CD4-positive, alpha-beta T cell (primary cell): ENCODE results near the gene NSD2. TPM values are rescaled to one million over a fixed set of nuclear protein-coding genes. Genes with fewer than 3 reads are reported as not detected.

Source experiments
- ATAC-seq: fragments of 200-7000 bp; cut with Tn5 transposase; one replicate; pipeline ENCODE4 v1.10.0; 2022; ENCODE audit warnings: mild to moderate bottlenecking; ENCODE audit not compliant: poor library complexity
- CTCF ChIA-PET: fragments of 350-600 bp; sonication (Branson Sonifier 250); formaldehyde crosslinking; loops from one replicate; lab custom pipeline; 2021; ENCODE audit warnings: antibody characterized with exemption, inconsistent platforms; lab: Charles Lee
- POLR2A ChIA-PET: fragments of 350-600 bp; sonication (Branson Sonifier 250); formaldehyde crosslinking; loops from one replicate; lab custom pipeline; 2021; ENCODE audit warnings: antibody characterized with exemption, inconsistent platforms; lab: Charles Lee
- DNase-seq, 14 experiments: peaks; one replicate each; pipeline ENCODE4 v3.0.0-alpha.2; 2013 to 2020; ENCODE audit warnings: mixed read lengths in 2 of 14
- H3K27ac ChIP-seq, 2 donors: one replicate each; pipeline versions ENCODE4 v1.5.1 to v1.7.0; 2013; ENCODE audit warnings: low read length in 2 of 2, low read depth in 1 of 2, mild to moderate bottlenecking in 1 of 2
- H3K27me3 ChIP-seq, 2 experiments: 1 replicate in 1 of 2; 2 replicates in 1 of 2; pipeline versions ENCODE4 v1.6.1 to v1.7.0; 2013; ENCODE audit warnings: low read length in 2 of 2, control low read depth in 1 of 2, mild to moderate bottlenecking in 1 of 2, moderate library complexity in 1 of 2; ENCODE audit not compliant: insufficient read depth in 2 of 2, control insufficient read depth in 1 of 2
- H3K36me3 ChIP-seq: one replicate; pipeline ENCODE4 v1.6.1; 2013; ENCODE audit warnings: low read length, control low read depth; ENCODE audit not compliant: insufficient read depth
- H3K4me1 ChIP-seq: one replicate; pipeline ENCODE4 v1.6.1; 2013; ENCODE audit warnings: low read length, control low read depth; ENCODE audit not compliant: insufficient read depth
- H3K4me3 ChIP-seq: one replicate; pipeline ENCODE4 v1.5.1; 2013; ENCODE audit warnings: mild to moderate bottlenecking, low read length, moderate library complexity
- H3K9me3 ChIP-seq, 2 experiments: 1 replicate in 1 of 2; 2 replicates in 1 of 2; pipeline versions ENCODE4 v1.6.1 to v1.7.0; 2013; ENCODE audit warnings: low read length in 2 of 2, mild to moderate bottlenecking in 2 of 2, control low read depth in 1 of 2, moderate library complexity in 1 of 2; ENCODE audit not compliant: control insufficient read depth in 1 of 2, insufficient read depth in 1 of 2
- H3K27ac Mint-ChIP-seq: one replicate; pipeline ENCODE4 v1.8.0; 2020; ENCODE audit warnings: mixed read lengths
- H3K27me3 Mint-ChIP-seq: one replicate; pipeline ENCODE4 v1.8.0; 2021; ENCODE audit warnings: mixed read lengths
- H3K36me3 Mint-ChIP-seq: one replicate; pipeline ENCODE4 v1.8.0; 2021; ENCODE audit warnings: low read depth, mixed read lengths
- H3K4me1 Mint-ChIP-seq: one replicate; pipeline ENCODE4 v1.8.0; 2021; ENCODE audit warnings: low read depth, mixed read lengths
- H3K4me3 Mint-ChIP-seq: one replicate; pipeline ENCODE4 v1.8.0; 2020; ENCODE audit warnings: mild to moderate bottlenecking, mixed read lengths
- H3K9me3 Mint-ChIP-seq: one replicate; pipeline ENCODE4 v1.8.0; 2020; ENCODE audit warnings: mixed read lengths
- intact Hi-C, 2 experiments: fragments of 100-400 bp; cut with DNase I in 1 of 2; cut with micrococcal nuclease in 1 of 2; formaldehyde crosslinking; loops; one replicate each; pipeline versions ENCODE4 v1.15.1 to v1.9.0; 2023 to 2025; cut with DNase I, micrococcal nuclease
- total RNA-seq, 174 experiments: library from RNA in 2 of 174; stranded (reverse) in 2 of 174; gene quantifications; one replicate each; pipeline ENCODE4 v1.2.3 and lab custom pipeline; 2021 to 2026
- TF ChIP-seq, protein P1 (sequence below): fragments of 200-600 bp; IDR thresholded peaks from one replicate; pipeline ENCODE4 v1.8.0; 2022; ENCODE audit warnings: antibody characterized with exemption, mild to moderate bottlenecking

Gene NSD2
- total RNA-seq, 2 experiments from 2014 or later: 42.4 to 45.8 TPM

DNA sequence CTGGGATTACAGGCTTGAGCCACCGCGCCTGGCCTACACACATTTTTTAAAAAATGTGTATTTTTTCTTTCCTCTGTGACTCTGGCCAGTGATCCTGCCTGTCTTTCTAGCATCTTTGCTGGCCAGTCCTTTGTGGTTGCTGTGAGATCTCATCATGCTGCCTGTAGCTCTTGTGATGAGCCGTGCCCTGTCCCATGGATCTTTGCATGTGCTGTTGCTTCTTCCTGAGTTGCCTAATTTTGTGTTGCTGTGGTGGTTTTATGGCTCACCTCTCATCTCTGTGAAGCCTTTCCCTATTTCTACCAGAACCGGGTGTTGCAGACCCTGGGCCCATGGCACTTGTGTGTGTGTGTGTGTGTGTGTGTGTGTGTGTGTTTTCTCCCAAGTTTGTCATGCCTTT is 8.3 kb downstream of the NSD2 start:
- DNase-seq (no peak), ATAC-seq (no peak)
- Histone ChIP-seq H3K9me3 (no peaks in the 10 kb centered on the region), H3K27me3 (no peaks in the 10 kb centered on the region), H3K36me3 (no peaks in the 10 kb centered on the region), H3K27ac (no peak overlapping the region), H3K4me1 (peaks cover 21% of the 10 kb centered on the region), H3K4me3 (no peak overlapping the region)
- POLR2A ChIA-PET: no interaction called here
- Mint-ChIP-seq H3K4me1 (peaks cover 44% of the 10 kb centered on the region), H3K36me3 (no peaks in the 10 kb centered on the region), H3K9me3 (no peaks in the 10 kb centered on the region), H3K4me3 (no peak overlapping the region), H3K27ac (no peak overlapping the region), H3K27me3 (no peaks in the 10 kb centered on the region)
- intact Hi-C loops: no loop called here
- TF ChIP-seq, protein P1, sequence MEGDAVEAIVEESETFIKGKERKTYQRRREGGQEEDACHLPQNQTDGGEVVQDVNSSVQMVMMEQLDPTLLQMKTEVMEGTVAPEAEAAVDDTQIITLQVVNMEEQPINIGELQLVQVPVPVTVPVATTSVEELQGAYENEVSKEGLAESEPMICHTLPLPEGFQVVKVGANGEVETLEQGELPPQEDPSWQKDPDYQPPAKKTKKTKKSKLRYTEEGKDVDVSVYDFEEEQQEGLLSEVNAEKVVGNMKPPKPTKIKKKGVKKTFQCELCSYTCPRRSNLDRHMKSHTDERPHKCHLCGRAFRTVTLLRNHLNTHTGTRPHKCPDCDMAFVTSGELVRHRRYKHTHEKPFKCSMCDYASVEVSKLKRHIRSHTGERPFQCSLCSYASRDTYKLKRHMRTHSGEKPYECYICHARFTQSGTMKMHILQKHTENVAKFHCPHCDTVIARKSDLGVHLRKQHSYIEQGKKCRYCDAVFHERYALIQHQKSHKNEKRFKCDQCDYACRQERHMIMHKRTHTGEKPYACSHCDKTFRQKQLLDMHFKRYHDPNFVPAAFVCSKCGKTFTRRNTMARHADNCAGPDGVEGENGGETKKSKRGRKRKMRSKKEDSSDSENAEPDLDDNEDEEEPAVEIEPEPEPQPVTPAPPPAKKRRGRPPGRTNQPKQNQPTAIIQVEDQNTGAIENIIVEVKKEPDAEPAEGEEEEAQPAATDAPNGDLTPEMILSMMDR: no peak
- CTCF ChIA-PET: no interaction called here

DNA sequence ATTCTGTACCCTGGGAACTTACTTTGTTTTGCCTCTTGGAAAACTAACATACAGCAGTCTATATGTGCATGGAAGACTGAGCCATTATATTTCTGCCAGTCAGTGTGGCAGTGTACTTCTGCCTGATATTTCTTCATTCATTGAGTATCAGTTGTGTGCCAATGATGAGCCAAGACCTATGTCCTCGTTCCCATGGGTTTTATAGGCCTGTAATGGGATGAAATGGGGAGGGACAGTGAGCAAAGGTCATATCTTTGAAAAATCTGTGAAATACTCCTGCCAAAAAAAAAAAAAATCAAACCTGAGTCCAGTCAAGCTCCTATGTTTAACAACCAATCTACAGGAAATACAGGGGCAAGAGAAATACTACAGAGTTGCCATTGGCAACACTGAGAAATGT is 9.1 kb downstream of the NSD2 start:
- H3K4me3 Mint-ChIP-seq: no peak overlapping the region
- no peak overlapping the region for H3K27ac ChIP-seq
- no peak for ATAC-seq
- H3K27me3 Mint-ChIP-seq: no peaks in the 10 kb centered on the region
- H3K36me3 Mint-ChIP-seq: no peaks in the 10 kb centered on the region
- H3K9me3 Mint-ChIP-seq: no peaks in the 10 kb centered on the region
- CTCF ChIA-PET: no interaction called here
- H3K27me3 ChIP-seq: no peaks in the 10 kb centered on the region
- no peaks in the 10 kb centered on the region for H3K9me3 ChIP-seq
- H3K4me1 ChIP-seq: peaks cover 21% of the 10 kb centered on the region
- H3K4me1 Mint-ChIP-seq: peaks cover 43% of the 10 kb centered on the region
- intact Hi-C loops: no loop called here
- DNase-seq: no peak
- TF ChIP-seq, protein P1: no peak
- POLR2A ChIA-PET: no interaction called here
- H3K36me3 ChIP-seq: no peaks in the 10 kb centered on the region
- no peak overlapping the region for H3K27ac Mint-ChIP-seq
- H3K4me3 ChIP-seq: no peak overlapping the region

DNA sequence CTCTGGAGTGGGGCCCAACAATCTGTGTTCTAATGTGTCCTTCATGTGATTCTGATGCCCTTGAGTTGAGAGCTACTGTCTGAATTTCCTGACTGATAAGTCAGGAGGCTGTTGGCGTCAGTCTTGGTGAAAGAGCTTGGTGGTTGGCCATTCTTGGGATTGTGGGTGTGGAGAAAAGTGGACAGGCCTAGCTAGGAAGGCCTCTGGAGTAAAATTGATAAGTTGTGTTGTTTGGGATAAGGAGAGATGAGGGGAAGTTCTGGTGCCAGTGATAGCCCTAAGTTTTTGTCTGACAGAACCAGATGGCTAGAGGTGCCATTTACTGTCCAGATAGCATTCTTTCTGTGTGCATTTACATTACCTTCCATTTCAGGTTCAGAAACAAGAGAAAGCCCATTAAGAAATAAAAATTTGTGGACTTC is 11.7 kb downstream of the NSD2 start:
- ATAC-seq (no peak), DNase-seq (no peak)
- Histone ChIP-seq H3K27ac (no peak overlapping the region), H3K36me3 (no peaks in the 10 kb centered on the region), H3K4me3 (no peak overlapping the region), H3K9me3 (peaks cover 0 to 3% of the 10 kb centered on the region in 2 experiments), H3K4me1 (peaks cover 18% of the 10 kb centered on the region), H3K27me3 (no peaks in the 10 kb centered on the region)
- CTCF ChIA-PET: no interaction called here
- no peaks in the 10 kb centered on the region for H3K9me3 Mint-ChIP-seq
- intact Hi-C loops: no loop called here
- H3K27ac Mint-ChIP-seq: no peak overlapping the region
- H3K4me3 Mint-ChIP-seq: no peak overlapping the region
- H3K27me3 Mint-ChIP-seq: no peaks in the 10 kb centered on the region
- H3K36me3 Mint-ChIP-seq: no peaks in the 10 kb centered on the region
- peaks cover 42% of the 10 kb centered on the region for H3K4me1 Mint-ChIP-seq
- POLR2A ChIA-PET: interaction anchor here (0.6 to 1.1 kb wide), 2 partner anchors 12 to 744 kb away, joined by 3 to 6 read pairs; partner anchors contain the start of gene NSD2
- TF ChIP-seq, protein P1: no peak
